PC-3 (cell line): ENCODE measurements around the gene EREG. TPM values are rescaled to one million over a fixed set of nuclear protein-coding genes. Genes with fewer than 3 reads are reported as not detected.

ENCODE experiments used
- ATAC-seq: fragments of 200-7000 bp; cut with Tn5 transposase; 2 replicates; pipeline ENCODE4 v1.9.1; 2020; ENCODE audit warnings: mild to moderate bottlenecking, moderate library complexity
- BruUV-seq: library from RNA; stranded (reverse); fragments of 400-500 nt; replicated peaks from 2 replicates; lab custom pipeline; 2021; lab: Mats Ljungman, UMichigan
- CTCF ChIA-PET: fragments of 300-600 bp; sonication (Branson Sonifier 250); formaldehyde crosslinking; loops from one replicate; lab custom pipeline; 2022; ENCODE audit warnings: antibody characterized with exemption; lab: Charles Lee
- POLR2A ChIA-PET: fragments of 300-600 bp; sonication (Branson Sonifier 250); formaldehyde crosslinking; loops from one replicate; lab custom pipeline; 2022; ENCODE audit warnings: antibody characterized with exemption; ENCODE audit not compliant: unreplicated experiment; lab: Charles Lee
- DNase-seq: peaks from one replicate; pipeline ENCODE4 v3.0.0-alpha.2; 2015
- H2AFZ ChIP-seq: fragments of 300-600 bp; sonication (generic); 2 replicates; pipeline ENCODE4 v1.6.0; 2016; ENCODE audit warnings: antibody characterized with exemption, low read length
- H3F3A ChIP-seq: fragments of 300-600 bp; sonication (generic); one replicate; pipeline ENCODE4 v1.6.0; 2017; ENCODE audit warnings: antibody characterized with exemption, low read length, control low read depth, mild to moderate bottlenecking; ENCODE audit not compliant: unreplicated experiment
- H3K27ac ChIP-seq: fragments of 300-600 bp; sonication (generic); 2 replicates; pipeline ENCODE4 v1.5.1; 2016; ENCODE audit warnings: mild to moderate bottlenecking, low read length
- H3K27me3 ChIP-seq: fragments of 300-600 bp; sonication (generic); 2 replicates; pipeline ENCODE4 v1.6.1; 2016; ENCODE audit warnings: low read length, mixed read lengths
- H3K36me3 ChIP-seq: fragments of 300-600 bp; sonication (generic); 2 replicates; pipeline ENCODE4 v1.6.1; 2016; ENCODE audit warnings: low read depth, mixed run types, low read length, mixed read lengths
- H3K4me1 ChIP-seq: fragments of 300-600 bp; sonication (generic); 2 replicates; pipeline ENCODE4 v1.5.1; 2016; ENCODE audit warnings: low read length; ENCODE audit not compliant: insufficient read depth
- H3K4me2 ChIP-seq: fragments of 300-600 bp; sonication (generic); 2 replicates; pipeline ENCODE4 v1.6.0; 2016; ENCODE audit warnings: low read length
- H3K4me3 ChIP-seq: fragments of 300-600 bp; sonication (generic); 2 replicates; pipeline ENCODE4 v1.5.1; 2016; ENCODE audit warnings: mild to moderate bottlenecking, low read length, mixed read lengths
- H3K79me2 ChIP-seq: fragments of 300-600 bp; sonication (generic); 2 replicates; pipeline ENCODE4 v1.6.1; 2017; ENCODE audit warnings: low read length, mixed read lengths
- H3K9ac ChIP-seq: fragments of 300-600 bp; sonication (generic); 2 replicates; pipeline ENCODE4 v1.6.0; 2016; ENCODE audit warnings: mild to moderate bottlenecking, low read length
- H3K9me2 ChIP-seq: fragments of 300-600 bp; sonication (generic); replicated peaks from 2 replicates; pipeline ENCODE4 v1.6.1; 2016; ENCODE audit warnings: mixed run types, low read length, mixed read lengths
- H3K9me3 ChIP-seq: fragments of 300-600 bp; sonication (generic); 2 replicates; pipeline ENCODE4 v1.6.1; 2016; ENCODE audit warnings: low read length, mixed read lengths
- H4K20me1 ChIP-seq: fragments of 300-600 bp; sonication (generic); 2 replicates; pipeline ENCODE4 v1.6.1; 2016; ENCODE audit warnings: low read length, mixed read lengths
- CTCF ChIP-seq: fragments of 300-600 bp; sonication (generic); conservative IDR thresholded peaks from 2 replicates; pipeline ENCODE4 v1.5.1; 2017; ENCODE audit warnings: antibody characterized with exemption, low read depth, mild to moderate bottlenecking, low read length
- EZH2 ChIP-seq: fragments of 300-600 bp; sonication (generic); IDR thresholded peaks from one replicate; pipeline ENCODE4 v1.6.1; 2017; ENCODE audit warnings: antibody characterized with exemption, mild to moderate bottlenecking, low read length; ENCODE audit not compliant: unreplicated experiment
- EZH2phosphoT487 ChIP-seq: fragments of 300-600 bp; sonication (generic); IDR thresholded peaks from 2 replicates; pipeline ENCODE4 v1.6.1; 2018; ENCODE audit warnings: mild to moderate bottlenecking, antibody characterized with exemption, low read length, borderline replicate concordance
- intact Hi-C: fragments of 100-400 bp; cut with micrococcal nuclease; formaldehyde crosslinking; loops from 2 replicates; pipeline ENCODE4 v1.9.0; 2023
- total RNA-seq: library from RNA; depleted of rRNA; stranded (reverse); fragments of >200 nt; gene quantifications from 2 replicates; pipeline ENCODE4 v1.2.3, GENCODE V29; 2014

Gene EREG
- total RNA-seq, 1 experiment from 2014 or later = 2.2 TPM

GRCh38 chr4:74410272-74410671 lies 45.3 kb downstream of the EREG start:
- no peaks in the 10 kb centered on the region for H3K9me3 ChIP-seq
- no peak overlapping the region for H3K27ac ChIP-seq
- H3K36me3 ChIP-seq = no peaks in the 10 kb centered on the region
- H3K4me3 ChIP-seq = no peak overlapping the region
- no peaks in the 10 kb centered on the region for H3K9me2 ChIP-seq
- no peak overlapping the region for H3K4me2 ChIP-seq
- ATAC-seq (no peak), DNase-seq (no peak)
- BruUV-seq = no TSS peak
- no peak overlapping the region for H2AFZ ChIP-seq
- H3K4me1 ChIP-seq = peaks cover 16% of the 10 kb centered on the region
- H4K20me1 ChIP-seq = no peaks in the 10 kb centered on the region
- intact Hi-C loops = no loop called here
- no peak for TF ChIP-seq CTCF
- TF ChIP-seq EZH2 = no peak
- TF ChIP-seq EZH2phosphoT487 = no peak
- no peaks in the 10 kb centered on the region for H3K79me2 ChIP-seq
- H3K9ac ChIP-seq = no peak overlapping the region
- H3K27me3 ChIP-seq = no peaks in the 10 kb centered on the region
- ChIA-PET CTCF (no interaction called here), POLR2A (interaction anchor here (0.5 kb wide), 1 partner anchor 34 kb away, joined by 3 read pairs; the partner anchor contains the start of gene AREG)
- no peaks in the 10 kb centered on the region for H3F3A ChIP-seq

- intact Hi-C loops = no loop called here
- no peak overlapping the region for H2AFZ ChIP-seq
- no peak for TF ChIP-seq CTCF
- no peak for TF ChIP-seq EZH2phosphoT487
- no peak for TF ChIP-seq EZH2
- no peaks in the 10 kb centered on the region for H4K20me1 ChIP-seq
- no peak overlapping the region for H3K27ac ChIP-seq
- no TSS peak for BruUV-seq
- no peak overlapping the region for H3K9ac ChIP-seq
- no peaks in the 10 kb centered on the region for H3K9me3 ChIP-seq
- POLR2A ChIA-PET = no interaction called here
- no peak for ATAC-seq
- no peak overlapping the region for H3K4me2 ChIP-seq
- no peaks in the 10 kb centered on the region for H3F3A ChIP-seq
- no peaks in the 10 kb centered on the region for H3K9me2 ChIP-seq
- H3K27me3 ChIP-seq = no peaks in the 10 kb centered on the region
- no peak for DNase-seq
- no peaks in the 10 kb centered on the region for H3K79me2 ChIP-seq
- no peak overlapping the region for H3K4me3 ChIP-seq
- H3K36me3 ChIP-seq = no peaks in the 10 kb centered on the region
- CTCF ChIA-PET = no interaction called here
- peaks cover 17% of the 10 kb centered on the region for H3K4me1 ChIP-seq
Observed at GRCh38 chr4:74412225-74412624, 47.3 kb downstream of the EREG start.

- BruUV-seq = no TSS peak
- Histone ChIP-seq H3K9ac (no peak overlapping the region), H3K36me3 (no peaks in the 10 kb centered on the region), H3F3A (no peaks in the 10 kb centered on the region), H3K27ac (no peak overlapping the region), H3K4me1 (peaks cover 20% of the 10 kb centered on the region), H3K9me3 (no peaks in the 10 kb centered on the region), H2AFZ (no peak overlapping the region), H3K4me3 (no peak overlapping the region), H3K4me2 (no peak overlapping the region), H3K79me2 (no peaks in the 10 kb centered on the region), H4K20me1 (no peaks in the 10 kb centered on the region), H3K9me2 (no peaks in the 10 kb centered on the region), H3K27me3 (no peaks in the 10 kb centered on the region)
- no peak for DNase-seq
- POLR2A ChIA-PET = no interaction called here
- no peak for TF ChIP-seq EZH2
- no peak for TF ChIP-seq EZH2phosphoT487
- no peak for TF ChIP-seq CTCF
- ATAC-seq = no peak
- CTCF ChIA-PET = no interaction called here
- intact Hi-C loops = no loop called here
Observed at GRCh38 chr4:74413265-74413664, 48.3 kb downstream of the EREG start.
